Measurements from ENCODE around the gene TACR1.

TACR1 gene

DNA sequence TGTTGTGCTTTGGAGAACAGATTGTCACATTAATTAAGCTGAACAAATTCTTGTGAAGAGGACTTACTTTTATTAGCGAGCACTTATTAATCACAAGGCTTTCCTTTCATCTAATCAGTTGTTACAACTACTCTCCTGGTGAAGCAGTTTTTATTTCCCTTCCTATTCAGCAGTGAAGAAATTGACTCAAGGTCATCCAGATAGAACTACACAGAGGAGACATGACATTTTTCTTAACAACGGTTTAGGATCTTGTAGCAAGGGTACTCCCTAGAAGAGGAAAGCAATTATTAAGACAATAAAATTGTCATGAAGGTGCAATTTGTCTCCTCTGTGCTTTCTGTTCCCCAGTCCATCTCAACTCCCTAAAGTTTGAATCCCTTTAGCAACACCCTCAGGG lies 179.5 kb downstream of the TACR1 start:
- Histone ChIP-seq H3K36me3 (ENCODE audit: control insufficient read depth, insufficient read depth, low read length) (no peaks in the 10 kb centered on the region), H3K4me3 (ENCODE audit: low read depth, low read length) (no peak overlapping the region), H3K9ac (ENCODE audit: low read length) (no peak overlapping the region), H3K4me1 (ENCODE audit: control insufficient read depth, insufficient read depth, low read length) (no peaks in the 10 kb centered on the region), H3K9me3 (ENCODE audit: control insufficient read depth, insufficient read depth, low read depth, low read length) (no peaks in the 10 kb centered on the region), H3K27me3 (ENCODE audit: control insufficient read depth, insufficient read depth, low read length) (no peaks in the 10 kb centered on the region), H3K27ac (ENCODE audit: low read depth, low read length) (no peak overlapping the region)

DNA sequence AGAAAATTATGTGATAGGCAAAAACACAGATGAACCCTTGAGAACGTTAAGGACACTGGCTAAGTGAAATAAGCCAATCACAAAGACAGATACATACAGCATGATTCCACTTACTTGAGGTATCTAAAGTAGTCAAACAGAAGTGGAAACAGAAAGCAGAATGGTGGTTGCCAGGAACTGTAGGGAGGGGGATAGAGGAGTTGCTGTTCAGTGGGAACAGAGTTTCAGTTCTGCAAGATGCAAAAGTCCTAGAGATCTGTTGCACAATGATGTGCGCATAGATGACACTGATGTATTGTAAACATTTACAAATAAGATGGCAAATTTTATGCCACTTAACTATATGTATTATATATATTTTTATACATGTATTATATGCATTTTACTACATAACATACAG lies 181.2 kb downstream of the TACR1 start:
- Histone ChIP-seq H3K4me1 (ENCODE audit: control insufficient read depth, insufficient read depth, low read length) (no peaks in the 10 kb centered on the region; the same call in 1 of the 2 replicates), H3K27me3 (ENCODE audit: control insufficient read depth, insufficient read depth, low read length) (no peaks in the 10 kb centered on the region), H3K9ac (ENCODE audit: low read length) (no peak overlapping the region), H3K4me3 (ENCODE audit: low read depth, low read length) (no peak overlapping the region), H3K36me3 (ENCODE audit: control insufficient read depth, insufficient read depth, low read length) (no peaks in the 10 kb centered on the region), H3K27ac (ENCODE audit: low read depth, low read length) (no peak overlapping the region), H3K9me3 (ENCODE audit: control insufficient read depth, insufficient read depth, low read depth, low read length) (no peaks in the 10 kb centered on the region)

DNA sequence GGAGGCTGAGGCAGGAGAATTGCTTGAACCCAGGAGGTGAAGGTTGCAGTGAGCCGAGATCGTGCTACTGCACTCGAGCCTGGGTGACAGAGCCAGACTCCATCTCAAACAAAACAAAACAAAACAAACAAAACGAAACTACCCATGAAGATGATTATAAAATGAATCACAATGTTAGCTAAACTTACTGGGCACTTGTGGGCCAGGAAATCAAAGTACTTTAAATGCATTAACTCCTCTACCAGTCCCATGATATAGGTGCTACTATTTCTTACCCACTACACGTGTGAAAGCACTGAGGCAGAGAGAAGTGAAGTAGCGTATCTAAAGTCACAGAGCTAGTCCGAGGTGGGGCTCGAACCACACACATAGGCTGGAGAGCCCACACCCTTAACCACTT lies 187.2 kb downstream of the TACR1 start:
- Histone ChIP-seq H3K4me1 (ENCODE audit: control insufficient read depth, insufficient read depth, low read length) (no peaks in the 10 kb centered on the region; the same call in 1 of the 2 replicates), H3K36me3 (ENCODE audit: control insufficient read depth, insufficient read depth, low read length) (no peaks in the 10 kb centered on the region), H3K27me3 (ENCODE audit: control insufficient read depth, insufficient read depth, low read length) (no peaks in the 10 kb centered on the region), H3K9ac (ENCODE audit: low read length) (no peak overlapping the region), H3K4me3 (ENCODE audit: low read depth, low read length) (no peak overlapping the region), H3K27ac (ENCODE audit: low read depth, low read length) (no peak overlapping the region), H3K9me3 (ENCODE audit: control insufficient read depth, insufficient read depth, low read depth, low read length) (no peaks in the 10 kb centered on the region)

DNA sequence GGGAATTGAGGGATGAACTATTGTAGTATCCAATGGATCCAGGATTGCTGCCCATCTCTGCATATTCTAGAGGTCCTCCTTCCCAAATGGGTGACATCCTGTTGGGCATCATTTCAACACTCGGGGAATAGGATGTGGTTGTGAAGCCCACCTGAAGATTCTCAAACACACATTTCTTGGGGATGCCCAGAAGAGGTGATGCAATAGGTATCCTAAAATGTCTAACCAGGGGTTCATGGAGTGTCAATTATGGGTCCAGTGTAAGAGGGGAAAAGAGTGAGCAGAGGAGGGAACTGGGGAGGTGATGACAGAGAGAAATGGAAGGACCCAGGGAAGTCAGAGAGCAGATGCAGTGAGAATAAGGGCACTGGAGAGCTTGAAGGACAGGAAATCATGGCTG lies 188.7 kb downstream of the TACR1 start:
- no peak overlapping the region for H3K27ac ChIP-seq (ENCODE audit: low read depth, low read length)
- H3K4me1 ChIP-seq (ENCODE audit: control insufficient read depth, insufficient read depth, low read length), result no peaks in the 10 kb centered on the region; the same call in 1 of the 2 replicates
- H3K9ac ChIP-seq (ENCODE audit: low read length), result no peak overlapping the region
- H3K36me3 ChIP-seq (ENCODE audit: control insufficient read depth, insufficient read depth, low read length), result no peaks in the 10 kb centered on the region
- H3K9me3 ChIP-seq (ENCODE audit: control insufficient read depth, insufficient read depth, low read depth, low read length), result no peaks in the 10 kb centered on the region
- no peak overlapping the region for H3K4me3 ChIP-seq (ENCODE audit: low read depth, low read length)
- no peaks in the 10 kb centered on the region for H3K27me3 ChIP-seq (ENCODE audit: control insufficient read depth, insufficient read depth, low read length)

DNA sequence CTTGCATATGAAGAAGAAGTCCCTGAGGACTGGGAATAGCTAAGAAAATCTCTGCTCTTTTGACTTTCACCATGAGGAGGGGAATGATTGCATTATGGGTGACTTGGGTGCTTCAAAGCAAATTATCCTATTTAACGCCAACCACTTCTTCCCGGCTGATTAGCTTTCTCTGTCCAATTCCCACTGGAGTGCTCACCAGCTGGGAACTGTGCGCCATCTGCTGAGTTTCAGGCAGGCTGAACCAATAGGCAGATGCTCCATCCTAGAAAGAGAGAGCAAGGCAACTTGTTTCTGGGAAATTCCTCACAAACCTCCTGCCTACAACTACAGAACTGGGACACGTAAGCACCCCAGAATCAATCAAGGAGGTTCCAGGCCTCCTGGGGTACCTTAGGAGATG lies 191.5 kb downstream of the TACR1 start:
- Histone ChIP-seq H3K27ac (ENCODE audit: low read depth, low read length) (no peak overlapping the region), H3K4me3 (ENCODE audit: low read depth, low read length) (no peak overlapping the region), H3K4me1 (ENCODE audit: control insufficient read depth, insufficient read depth, low read length) (no peaks in the 10 kb centered on the region), H3K36me3 (ENCODE audit: control insufficient read depth, insufficient read depth, low read length) (no peaks in the 10 kb centered on the region), H3K27me3 (ENCODE audit: control insufficient read depth, insufficient read depth, low read length) (no peaks in the 10 kb centered on the region), H3K9ac (ENCODE audit: low read length) (no peak overlapping the region), H3K9me3 (ENCODE audit: control insufficient read depth, insufficient read depth, low read depth, low read length) (no peaks in the 10 kb centered on the region)

GRCh38 chr2:75007061-75007460 lies 192.3 kb downstream of the TACR1 start:
- Histone ChIP-seq H3K4me3 (ENCODE audit: low read depth, low read length) (no peak overlapping the region), H3K4me1 (ENCODE audit: control insufficient read depth, insufficient read depth, low read length) (no peaks in the 10 kb centered on the region), H3K9ac (ENCODE audit: low read length) (no peak overlapping the region), H3K27ac (ENCODE audit: low read depth, low read length) (no peak overlapping the region), H3K27me3 (ENCODE audit: control insufficient read depth, insufficient read depth, low read length) (no peaks in the 10 kb centered on the region), H3K36me3 (ENCODE audit: control insufficient read depth, insufficient read depth, low read length) (no peaks in the 10 kb centered on the region), H3K9me3 (ENCODE audit: control insufficient read depth, insufficient read depth, low read depth, low read length) (no peaks in the 10 kb centered on the region)

DNA sequence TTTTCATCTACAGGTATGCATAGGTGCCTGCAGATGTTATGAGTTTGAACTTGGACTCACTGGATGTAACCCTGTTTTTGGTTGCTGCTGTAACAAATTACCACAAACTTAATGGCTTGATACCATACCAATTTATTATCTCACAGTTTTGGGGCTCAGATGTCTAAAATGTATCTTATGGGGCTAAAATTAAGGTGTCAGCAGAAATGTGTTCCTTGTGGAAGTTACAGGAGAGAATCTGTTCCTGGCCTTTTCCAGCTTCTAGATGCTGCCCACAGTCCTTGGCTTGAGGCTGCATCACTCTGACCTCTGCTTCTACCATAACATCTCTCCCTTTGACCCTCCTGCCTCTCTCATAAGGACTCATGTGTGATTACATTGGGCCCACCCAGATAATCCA lies 193.3 kb downstream of the TACR1 start:
- no peaks in the 10 kb centered on the region for H3K4me1 ChIP-seq (ENCODE audit: control insufficient read depth, insufficient read depth, low read length)
- H3K9me3 ChIP-seq (ENCODE audit: control insufficient read depth, insufficient read depth, low read depth, low read length), result no peaks in the 10 kb centered on the region
- no peak overlapping the region for H3K9ac ChIP-seq (ENCODE audit: low read length)
- no peaks in the 10 kb centered on the region for H3K36me3 ChIP-seq (ENCODE audit: control insufficient read depth, insufficient read depth, low read length)
- H3K27ac ChIP-seq (ENCODE audit: low read depth, low read length), result no peak overlapping the region
- no peaks in the 10 kb centered on the region for H3K27me3 ChIP-seq (ENCODE audit: control insufficient read depth, insufficient read depth, low read length)
- H3K4me3 ChIP-seq (ENCODE audit: low read depth, low read length), result no peak overlapping the region

- no peaks in the 10 kb centered on the region for H3K36me3 ChIP-seq (ENCODE audit: control insufficient read depth, insufficient read depth, low read length)
- H3K4me1 ChIP-seq (ENCODE audit: control insufficient read depth, insufficient read depth, low read length), result no peaks in the 10 kb centered on the region
- no peak overlapping the region for H3K4me3 ChIP-seq (ENCODE audit: low read depth, low read length)
- no peak overlapping the region for H3K27ac ChIP-seq (ENCODE audit: low read depth, low read length)
- H3K27me3 ChIP-seq (ENCODE audit: control insufficient read depth, insufficient read depth, low read length), result no peaks in the 10 kb centered on the region
- H3K9ac ChIP-seq (ENCODE audit: low read length), result no peak overlapping the region
- H3K9me3 ChIP-seq (ENCODE audit: control insufficient read depth, insufficient read depth, low read depth, low read length), result peaks cover under 1% of the 10 kb centered on the region; the same call in 1 of the 2 replicates
These were observed 195.5 kb downstream of the TACR1 start for GRCh38 chr2:75003773-75004172.

GRCh38 chr2:75003276-75003675 lies 196.0 kb downstream of the TACR1 start:
- peaks cover 5% of the 10 kb centered on the region; the same call in 1 of the 2 replicates for H3K9me3 ChIP-seq (ENCODE audit: control insufficient read depth, insufficient read depth, low read depth, low read length)
- H3K27me3 ChIP-seq (ENCODE audit: control insufficient read depth, insufficient read depth, low read length), result no peaks in the 10 kb centered on the region
- no peaks in the 10 kb centered on the region for H3K36me3 ChIP-seq (ENCODE audit: control insufficient read depth, insufficient read depth, low read length)
- H3K9ac ChIP-seq (ENCODE audit: low read length), result no peak overlapping the region
- H3K4me1 ChIP-seq (ENCODE audit: control insufficient read depth, insufficient read depth, low read length), result no peaks in the 10 kb centered on the region
- H3K27ac ChIP-seq (ENCODE audit: low read depth, low read length), result no peak overlapping the region
- H3K4me3 ChIP-seq (ENCODE audit: low read depth, low read length), result no peak overlapping the region

GRCh38 chr2:75002007-75002406 lies 197.3 kb downstream of the TACR1 start:
- no peaks in the 10 kb centered on the region for H3K27me3 ChIP-seq (ENCODE audit: control insufficient read depth, insufficient read depth, low read length)
- peaks cover 5% of the 10 kb centered on the region; the same call in 1 of the 2 replicates for H3K9me3 ChIP-seq (ENCODE audit: control insufficient read depth, insufficient read depth, low read depth, low read length)
- H3K4me3 ChIP-seq (ENCODE audit: low read depth, low read length), result no peak overlapping the region
- no peak overlapping the region for H3K9ac ChIP-seq (ENCODE audit: low read length)
- no peaks in the 10 kb centered on the region for H3K36me3 ChIP-seq (ENCODE audit: control insufficient read depth, insufficient read depth, low read length)
- H3K4me1 ChIP-seq (ENCODE audit: control insufficient read depth, insufficient read depth, low read length), result no peaks in the 10 kb centered on the region
- no peak overlapping the region for H3K27ac ChIP-seq (ENCODE audit: low read depth, low read length)

- Histone ChIP-seq H3K4me3 (ENCODE audit: low read depth, low read length) (no peak overlapping the region), H3K27ac (ENCODE audit: low read depth, low read length) (no peak overlapping the region), H3K9me3 (ENCODE audit: control insufficient read depth, insufficient read depth, low read depth, low read length) (peaks cover 5% of the 10 kb centered on the region; the same call in 1 of the 2 replicates), H3K4me1 (ENCODE audit: control insufficient read depth, insufficient read depth, low read length) (no peaks in the 10 kb centered on the region), H3K36me3 (ENCODE audit: control insufficient read depth, insufficient read depth, low read length) (no peaks in the 10 kb centered on the region), H3K9ac (ENCODE audit: low read length) (no peak overlapping the region), H3K27me3 (ENCODE audit: control insufficient read depth, insufficient read depth, low read length) (no peaks in the 10 kb centered on the region)
These were observed 199.9 kb downstream of the TACR1 start for GRCh38 chr2:74999468-74999867.
